NB4 (cell line): ENCODE data around the gene FRMPD4.

Experiments
- CTCF ChIP-seq: IDR thresholded peaks from one replicate; pipeline ENCODE4 v1.5.1; 2012; ENCODE audit warnings: low read depth, low read length
- MYC ChIP-seq: IDR thresholded peaks from 2 replicates; pipeline ENCODE4 v1.6.1; 2011; ENCODE audit warnings: low read depth, low read length
- POLR2A ChIP-seq: IDR thresholded peaks from 2 replicates; pipeline ENCODE4 v1.6.1; 2011; ENCODE audit warnings: mild to moderate bottlenecking; ENCODE audit not compliant: insufficient read length; ENCODE audit errors: extremely low read depth
- TF ChIP-seq, protein P1 (sequence below): IDR thresholded peaks from 2 replicates; pipeline ENCODE4 v1.6.1; 2011; ENCODE audit warnings: low read depth, low read length

DNA sequence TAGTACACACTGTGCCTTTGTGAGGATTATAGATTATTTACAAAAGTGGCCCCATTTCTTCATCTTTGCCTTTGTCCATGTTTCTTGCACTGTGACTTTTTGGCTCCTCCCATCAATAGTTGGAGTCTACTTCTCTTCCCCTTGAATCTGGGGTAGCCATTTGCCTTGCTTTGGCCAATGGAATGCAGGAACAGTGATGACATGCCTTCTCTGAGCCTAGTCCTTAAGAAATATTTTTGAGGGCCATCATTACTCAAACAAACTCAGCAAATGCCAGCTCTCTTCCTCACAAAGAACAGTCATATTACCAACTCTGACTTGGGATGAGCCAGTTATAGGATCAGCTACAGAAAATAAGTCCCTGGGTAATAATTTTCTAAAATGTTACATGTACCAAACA lies 189.6 kb downstream of the FRMPD4 start:
- TF ChIP-seq CTCF (no peak), POLR2A (no peak), MYC (no peak)
- TF ChIP-seq, protein P1, sequence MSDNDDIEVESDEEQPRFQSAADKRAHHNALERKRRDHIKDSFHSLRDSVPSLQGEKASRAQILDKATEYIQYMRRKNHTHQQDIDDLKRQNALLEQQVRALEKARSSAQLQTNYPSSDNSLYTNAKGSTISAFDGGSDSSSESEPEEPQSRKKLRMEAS = no peak
